Activated CD4-positive, alpha-beta T cell treated with anti-CD3 and anti-CD28 coated beads, Interleukin-2, Interleukin-4, amounts not matched to agents 100 ng/mL and 50 ng/mL, durations not matched to agents 16 hours and 8 hours (primary cell): ENCODE measurements around the gene TERB1.
A peak's percentile ranks its signal among the peaks of the same experiment; 100 is the strongest.
"Not testable (repeated sequence)": the region's sequence is repeated elsewhere in the genome, so short reads cannot be mapped to it uniquely, and the experiment has no call there.

ENCODE experiments used
- DNase-seq: peaks from one replicate; pipeline ENCODE4 v3.0.0-alpha.2; 2020; ENCODE audit warnings: low spot score

TERB1 gene

DNA sequence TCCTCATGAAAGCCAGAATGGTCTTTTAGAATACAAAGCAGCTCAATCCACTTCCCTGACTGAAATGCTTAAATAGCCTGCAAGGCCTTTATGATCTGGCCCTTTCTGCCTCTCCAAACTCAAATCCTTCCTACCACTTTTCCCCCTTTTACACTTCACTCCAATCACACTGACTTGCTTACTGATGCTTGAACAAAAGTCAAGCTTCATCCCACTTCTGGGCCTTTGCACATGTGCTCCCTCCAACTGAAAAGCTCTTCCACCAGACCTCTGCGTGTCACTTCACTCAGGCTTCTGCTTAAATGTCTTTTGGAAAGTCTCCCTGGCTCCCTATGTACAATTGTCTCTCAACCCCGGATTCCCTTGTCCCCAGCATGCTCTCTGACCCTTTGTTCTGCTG, 13.3 kb upstream of the TERB1 start:
- no peak for DNase-seq

DNA sequence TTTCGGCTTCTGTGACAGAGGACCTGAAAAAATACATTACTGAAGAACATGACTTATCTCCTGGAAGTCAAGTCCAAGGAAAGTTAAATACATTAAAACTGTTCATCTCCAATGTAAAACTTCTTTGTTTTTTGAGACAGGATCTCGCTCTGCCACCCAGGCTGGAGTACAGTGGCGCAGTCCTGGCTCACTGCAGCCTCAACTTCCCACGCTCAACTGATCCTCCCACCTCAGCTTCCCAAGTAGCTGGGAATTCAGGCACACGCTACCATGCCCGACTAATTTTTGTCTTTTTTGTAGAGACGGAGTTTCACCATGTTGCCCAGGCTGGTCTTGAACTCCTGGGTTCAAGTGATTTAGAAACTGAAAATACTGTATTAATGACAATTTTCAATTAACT, 9.7 kb upstream of the TERB1 start:
- no peak for DNase-seq

DNA sequence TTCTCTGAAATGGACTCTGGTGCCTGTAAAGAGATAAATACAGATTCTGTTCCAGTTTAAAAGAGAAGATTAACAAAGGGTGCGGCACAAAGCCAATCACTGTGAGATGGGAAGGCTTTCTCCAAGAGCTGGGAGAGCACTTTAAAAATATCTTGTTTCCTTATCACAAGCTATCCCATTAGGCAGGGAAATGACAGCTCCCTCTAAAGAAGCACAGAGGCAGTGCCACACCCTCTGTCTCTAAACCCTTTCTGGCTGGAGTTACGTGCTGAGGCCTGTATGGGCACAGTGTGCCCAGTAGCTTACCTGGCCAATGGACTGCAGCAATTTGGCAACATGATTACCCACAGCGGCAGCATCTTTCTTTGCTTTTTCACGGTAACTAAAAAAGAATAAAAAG, 9.0 kb upstream of the TERB1 start:
- no peak for DNase-seq

DNA sequence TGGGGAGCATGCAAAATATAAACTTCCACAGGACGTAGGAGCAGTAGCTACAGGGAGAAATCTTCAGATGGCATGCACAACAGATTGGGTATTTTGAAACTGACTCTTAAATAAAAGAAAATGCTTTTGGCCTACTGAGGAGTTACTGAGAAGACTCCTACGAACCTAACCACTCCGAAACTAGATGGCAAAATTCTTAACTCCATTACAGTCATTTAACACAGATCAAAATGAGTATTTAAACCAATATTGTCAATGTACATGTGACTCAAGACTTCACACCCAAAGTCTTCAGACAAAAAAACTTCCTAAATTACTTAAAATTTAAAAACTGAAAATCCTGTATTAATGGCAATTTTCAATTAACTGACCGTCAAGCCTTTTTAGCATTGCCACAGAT, 8.4 kb upstream of the TERB1 start:
- DNase-seq: no peak

DNA sequence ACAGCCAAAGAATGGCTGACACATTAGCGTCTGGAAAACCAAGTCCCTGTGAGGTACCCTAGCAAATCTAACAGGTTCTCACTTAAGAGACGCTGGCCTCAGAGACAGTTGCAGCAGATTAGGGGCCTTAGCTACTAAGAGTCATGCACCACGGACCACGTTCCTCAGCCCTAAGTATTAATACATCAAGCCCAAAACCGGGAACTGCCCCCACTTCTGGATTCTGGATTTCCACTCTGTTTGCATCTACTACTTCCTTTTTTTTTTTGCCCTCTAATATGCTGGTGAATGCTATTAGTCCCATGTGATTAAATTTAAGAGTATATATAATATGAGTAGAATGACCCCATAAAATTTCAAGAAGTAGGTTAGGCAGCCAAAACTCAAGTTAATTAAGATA, 775 bp upstream of the TERB1 start:
- DNase-seq: no peak

DNA sequence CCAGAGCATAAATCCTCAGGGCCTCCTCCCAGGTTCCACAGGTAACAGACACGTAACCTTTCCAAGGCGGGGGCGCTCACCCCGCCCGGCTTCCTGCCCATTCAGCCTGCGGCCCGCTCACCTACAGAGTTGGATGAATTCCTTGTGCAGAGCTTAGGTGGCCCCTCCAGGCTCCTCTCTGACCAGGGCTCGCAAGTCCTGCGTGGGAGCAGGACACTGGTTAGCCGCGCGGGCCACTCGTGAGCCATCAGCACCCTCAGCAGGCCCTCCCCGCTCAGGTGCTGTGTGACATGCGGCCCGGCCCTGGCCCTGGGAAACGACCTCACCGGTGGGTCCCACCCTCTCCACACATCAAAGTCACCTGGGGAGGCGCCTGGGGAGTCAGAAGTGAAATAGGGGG, 528 bp downstream of the TERB1 start:
- DNase-seq: no peak

DNA sequence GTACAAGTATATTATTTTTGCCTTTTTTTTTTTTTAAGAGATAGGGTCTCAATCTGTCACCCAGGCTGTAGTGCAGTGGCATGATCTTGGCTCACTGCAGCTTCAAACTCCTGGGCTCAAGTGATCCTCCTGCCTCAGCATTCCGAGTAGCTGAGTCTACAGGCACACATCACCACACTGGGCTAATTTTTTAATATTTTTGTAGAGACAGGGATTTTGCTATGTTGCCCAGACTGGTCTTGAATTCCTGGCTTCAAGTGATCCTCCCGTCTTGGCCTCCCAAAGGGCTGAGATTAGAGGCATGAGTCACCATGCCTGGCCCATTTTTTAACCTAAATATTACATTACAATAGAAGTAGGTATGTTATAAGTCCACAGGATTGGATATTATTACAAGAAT, 3.2 kb downstream of the TERB1 start:
- DNase-seq: no peak

DNA sequence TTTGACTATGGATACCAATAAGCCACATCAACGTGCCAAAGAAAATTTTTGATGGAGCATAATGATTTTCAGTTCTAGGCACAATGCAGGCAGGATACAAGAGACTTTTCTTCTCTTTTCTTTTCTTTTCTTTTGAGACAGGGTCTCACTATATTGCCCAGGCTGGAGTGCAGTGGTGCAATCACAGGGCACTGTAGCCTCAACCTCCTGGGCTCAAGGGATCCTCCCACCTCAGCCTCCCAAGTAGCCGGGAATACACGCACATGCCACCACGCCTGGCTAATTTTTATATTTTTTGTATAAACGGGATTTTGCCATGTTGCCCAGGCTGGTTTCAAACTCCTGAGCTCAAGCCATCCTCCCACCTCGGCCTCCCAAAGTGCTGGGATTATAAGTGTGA, 7.4 kb downstream of the TERB1 start:
- not testable (repeated sequence) for DNase-seq

DNA sequence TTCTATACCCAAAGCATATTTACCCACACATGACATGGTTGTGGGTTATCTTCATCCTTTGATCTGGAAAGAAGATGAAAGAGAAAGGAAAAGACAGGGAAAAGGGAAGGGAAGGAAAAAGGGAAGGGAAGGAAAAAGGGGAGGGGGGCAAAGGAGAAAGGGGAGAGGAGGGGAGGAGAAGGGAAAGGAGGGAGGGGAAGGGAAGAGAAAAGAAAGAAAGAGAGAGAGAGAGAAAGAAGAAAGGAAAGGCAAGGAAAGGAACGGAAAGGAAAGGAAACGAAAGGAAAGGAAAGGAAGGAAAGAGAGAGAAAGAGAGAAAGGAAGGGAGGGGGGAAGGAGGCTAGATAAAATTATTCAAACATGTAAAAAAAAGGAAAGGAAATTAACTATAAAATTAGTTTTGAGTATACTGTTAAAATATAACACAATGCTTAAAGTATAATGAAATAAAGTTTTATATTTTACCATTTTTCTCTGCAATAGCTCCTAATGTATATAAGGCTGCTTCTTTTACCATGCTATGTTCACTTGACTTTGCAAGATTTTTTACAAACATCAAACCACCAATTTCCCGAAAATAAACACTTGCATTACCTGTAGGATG, 11.2 kb downstream of the TERB1 start:
- DNase-seq: no peak

DNA sequence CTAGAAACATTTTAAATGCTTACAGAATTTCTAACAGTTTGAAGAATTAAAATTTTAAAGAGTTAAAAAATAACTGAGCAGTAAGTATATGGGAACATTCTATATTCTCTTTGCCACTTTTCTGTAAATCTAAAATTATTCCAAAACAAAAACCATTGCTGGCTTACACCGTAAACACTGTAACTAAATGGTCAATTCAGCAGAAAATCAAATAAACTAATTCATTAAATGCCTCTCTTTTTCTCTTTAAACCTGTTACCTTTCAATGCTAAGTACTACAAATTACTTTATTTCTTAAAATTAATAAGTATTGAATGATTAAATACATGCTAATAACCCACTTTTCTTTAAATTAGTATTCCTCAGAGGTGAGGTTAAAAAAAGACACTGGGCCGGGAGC, 14.0 kb downstream of the TERB1 start:
- DNase-seq: no peak

DNA sequence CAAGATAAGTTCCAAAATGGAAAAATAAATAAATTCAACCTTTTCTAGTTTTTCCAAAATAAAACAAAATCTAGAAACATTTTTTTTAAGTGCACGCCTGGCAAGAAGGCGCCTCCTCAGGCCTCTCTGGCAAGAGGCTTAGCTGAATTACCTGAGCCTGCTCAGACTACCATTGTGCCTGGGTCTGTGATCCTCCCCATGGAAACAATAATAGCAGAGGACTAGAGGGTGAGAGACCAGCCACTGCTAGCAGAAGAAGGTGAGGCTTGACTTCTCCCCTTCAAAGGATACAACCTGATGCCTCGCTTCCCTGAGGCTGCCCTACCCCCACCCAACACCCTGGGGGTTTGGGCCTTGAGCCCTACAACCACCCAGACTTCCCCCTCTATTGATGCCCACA, 14.8 kb downstream of the TERB1 start:
- DNase-seq: no peak

DNA sequence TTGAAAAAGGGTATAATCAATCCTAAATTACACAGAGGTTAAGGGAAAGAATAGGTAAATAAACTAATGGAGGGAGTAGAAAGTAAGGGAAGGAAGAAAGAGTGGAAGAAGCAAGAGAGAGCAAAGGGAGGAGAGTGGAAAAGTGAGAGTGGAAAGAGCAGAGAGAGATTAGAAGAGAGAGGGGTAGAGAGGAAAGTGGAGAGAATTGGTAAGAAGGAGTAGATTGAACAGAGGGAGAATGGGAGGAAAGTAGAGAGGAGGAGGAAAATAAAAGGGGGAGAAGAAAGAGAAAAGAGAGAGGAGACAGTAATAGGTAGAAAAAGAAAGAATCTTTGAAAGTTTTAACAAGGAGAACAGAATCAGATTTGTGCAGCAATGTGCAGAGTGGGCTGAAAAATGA, 24.9 kb downstream of the TERB1 start:
- DNase-seq: no peak

DNA sequence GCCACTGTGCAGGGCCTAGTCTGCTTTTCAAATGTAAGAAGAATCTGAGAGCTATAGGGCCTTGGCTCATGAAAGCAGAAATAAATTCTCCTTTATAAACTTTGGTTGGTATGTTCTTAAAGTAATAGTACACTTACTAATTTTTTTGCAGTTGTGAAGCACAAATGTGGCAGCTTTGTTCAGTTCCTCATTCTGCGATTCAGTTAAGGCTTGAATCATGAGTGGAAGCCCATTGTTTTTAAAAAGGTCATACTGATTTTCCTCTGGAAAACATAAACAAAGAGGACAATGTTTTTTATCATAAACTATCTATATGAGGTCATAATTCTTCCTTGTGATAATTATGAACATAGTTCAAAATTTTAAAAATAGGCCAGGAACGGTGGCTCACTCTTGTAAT, 26.4 kb downstream of the TERB1 start:
- DNase-seq: no peak

DNA sequence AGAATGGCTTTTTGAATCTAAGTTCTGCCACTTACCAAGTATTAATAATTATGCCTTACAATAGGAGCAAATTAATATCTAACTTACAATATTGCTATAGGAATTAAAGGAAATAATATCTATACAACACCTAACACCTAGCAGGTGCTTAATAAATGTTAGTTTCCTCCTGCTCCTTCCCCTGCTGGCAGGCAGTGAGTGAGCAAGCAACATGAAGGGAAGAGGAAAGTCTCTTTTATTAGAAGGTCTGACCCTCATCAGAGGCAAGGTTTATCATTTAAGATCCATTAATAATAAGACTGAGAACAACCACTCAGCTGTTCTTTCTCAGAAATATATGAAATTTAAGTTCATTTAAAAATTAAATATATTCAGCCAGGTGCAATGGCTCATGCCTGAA, 43.3 kb downstream of the TERB1 start:
- DNase-seq: no peak

DNA sequence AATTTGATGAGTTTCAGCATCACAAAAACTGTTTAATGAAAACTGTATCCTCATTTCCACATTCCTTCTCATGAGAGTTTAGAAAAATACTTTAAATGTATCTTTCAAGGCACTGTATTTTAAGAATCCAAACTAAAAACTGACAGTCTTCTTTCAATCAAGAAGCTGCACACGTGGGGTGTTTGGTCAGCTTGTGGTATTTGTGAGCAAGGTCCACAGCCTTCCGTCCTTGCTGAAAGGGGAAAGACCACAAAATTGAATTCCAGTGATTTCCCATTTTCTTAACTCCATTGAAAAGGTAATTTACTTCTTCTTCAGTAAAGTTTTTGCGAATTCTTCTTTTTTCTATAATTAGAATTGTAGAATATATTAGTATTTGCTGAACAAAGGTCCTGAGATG, 46.6 kb downstream of the TERB1 start:
- no peak for DNase-seq

DNA sequence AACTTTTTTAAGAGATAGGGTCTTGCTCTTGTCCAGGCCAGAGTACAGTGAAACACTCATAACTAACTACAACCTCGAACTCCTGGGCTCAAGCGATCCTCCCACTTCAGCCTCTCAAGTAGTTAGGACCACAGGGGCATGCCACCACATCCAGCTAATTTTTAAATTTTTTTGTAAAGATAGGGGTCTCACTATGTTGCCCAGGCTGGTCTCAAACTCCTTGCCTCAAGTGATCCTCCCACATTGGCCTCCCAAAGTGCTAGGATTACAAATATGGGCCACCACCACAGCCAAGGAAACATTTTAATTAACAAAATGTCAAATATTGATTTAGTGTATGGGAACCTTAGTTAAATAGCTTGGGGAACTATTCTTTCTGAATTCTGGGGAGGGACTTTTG, 47.2 kb downstream of the TERB1 start:
- DNase-seq: no peak

DNA sequence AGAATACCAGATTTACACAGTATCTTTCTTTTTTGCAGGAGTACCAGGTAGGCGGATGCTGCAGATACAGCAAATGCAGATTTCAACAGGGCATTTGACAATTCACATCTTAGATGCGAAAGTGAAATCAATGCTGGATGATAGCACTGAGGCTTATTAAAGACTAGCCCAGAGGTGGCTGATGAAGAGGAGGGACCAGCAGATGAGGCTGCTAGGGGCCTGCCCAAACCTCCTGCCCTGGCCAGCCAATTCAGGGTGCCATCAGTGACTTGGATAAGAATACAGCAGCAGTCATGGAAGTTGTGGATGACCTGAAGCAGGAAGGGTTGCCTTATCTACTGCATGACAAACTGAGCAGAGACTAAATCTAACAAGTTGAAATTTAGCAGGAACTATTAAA, 48.4 kb downstream of the TERB1 start:
- no peak for DNase-seq

DNA sequence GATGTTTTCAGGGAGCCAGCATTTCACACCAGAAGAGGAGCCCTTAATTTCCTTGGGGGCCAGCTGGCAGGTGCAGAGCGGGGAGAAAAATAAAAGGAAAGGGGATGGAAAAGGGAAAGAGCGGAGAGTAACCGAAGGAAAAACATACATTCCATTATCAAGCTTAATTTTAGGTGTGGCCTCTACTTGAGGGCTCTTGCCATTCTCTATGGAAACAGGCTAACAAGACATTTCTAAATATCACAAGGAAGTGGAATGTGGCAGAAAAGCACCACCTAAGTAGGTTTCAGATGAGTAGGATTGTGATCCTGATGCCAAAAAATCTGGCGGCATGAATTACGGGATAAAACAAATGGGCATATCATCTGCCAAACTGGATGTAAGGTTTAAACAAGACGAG, 49.0 kb downstream of the TERB1 start:
- no peak for DNase-seq

DNA sequence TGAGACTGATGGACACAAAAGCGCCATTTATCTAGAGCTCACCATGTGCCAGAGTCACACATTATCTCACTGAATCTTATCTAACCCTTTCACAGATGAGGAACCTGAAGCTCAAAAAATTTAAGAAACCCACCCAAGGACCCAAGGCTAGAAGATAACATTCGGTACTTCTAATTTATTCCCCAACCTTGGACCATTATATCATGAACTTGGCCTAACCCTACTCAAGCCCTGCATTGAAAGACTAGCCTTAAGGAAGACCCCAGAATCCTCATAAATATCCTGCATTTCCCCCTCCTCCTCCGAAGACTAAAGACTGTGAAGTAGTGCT, 49.4 kb downstream of the TERB1 start:
- no peak for DNase-seq

DNA sequence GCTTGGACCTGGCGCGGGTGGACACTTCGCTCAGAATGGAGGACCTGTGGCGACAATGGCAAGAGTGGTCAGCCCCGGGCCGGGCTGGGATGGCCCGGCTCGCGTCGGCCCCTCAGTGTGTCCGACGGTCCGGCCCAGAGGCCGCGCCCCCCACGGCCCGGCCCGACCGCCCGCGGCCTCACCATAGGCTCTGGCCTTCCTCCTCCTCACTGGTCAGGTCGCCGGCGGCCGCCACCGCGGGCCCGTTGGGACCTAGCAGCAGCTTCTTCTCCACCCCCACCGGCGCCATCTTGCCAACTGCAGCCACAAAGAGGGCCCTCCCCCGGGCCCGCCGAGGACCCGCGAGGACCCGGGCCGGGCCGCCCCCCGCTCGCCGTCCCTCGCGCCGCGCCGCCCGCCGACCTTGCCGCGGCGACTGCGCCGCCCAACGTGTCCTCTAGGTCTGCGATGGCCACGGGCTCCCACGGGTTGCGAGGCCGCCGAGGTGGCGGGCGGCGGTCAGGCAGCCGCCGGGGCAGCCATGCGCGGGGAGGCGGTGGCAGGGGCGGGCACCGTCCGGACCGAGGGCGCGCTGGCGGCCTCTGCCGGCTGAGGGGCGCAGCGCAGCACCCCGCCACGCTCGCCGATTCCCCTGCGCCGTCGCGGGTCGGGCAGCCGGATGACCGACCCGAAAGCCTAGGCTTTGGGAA, 49.9 kb downstream of the TERB1 start, which contains the start of gene DYNC1LI2:
Gene DYNC1LI2, minus strand, starts transcription at position 307 of the 689 bp plus-strand sequence. Its CDS starts 18 bp downstream, at position 289.
- peak; percentile 76 for DNase-seq

DNA sequence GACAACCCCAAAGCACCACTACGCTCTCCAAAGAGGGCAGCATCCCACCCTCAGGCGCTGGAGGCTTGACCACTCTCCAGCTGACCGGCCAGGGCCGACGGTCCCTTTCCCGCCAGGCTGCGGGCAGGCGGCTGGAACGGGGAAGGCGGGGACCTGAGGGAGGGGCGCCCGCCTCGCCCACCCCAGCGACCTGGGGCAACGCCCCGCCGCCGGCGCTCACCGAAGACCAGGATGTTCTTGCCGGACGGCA, 50.4 kb downstream of the TERB1 start:
- DNase-seq: no peak

DNA sequence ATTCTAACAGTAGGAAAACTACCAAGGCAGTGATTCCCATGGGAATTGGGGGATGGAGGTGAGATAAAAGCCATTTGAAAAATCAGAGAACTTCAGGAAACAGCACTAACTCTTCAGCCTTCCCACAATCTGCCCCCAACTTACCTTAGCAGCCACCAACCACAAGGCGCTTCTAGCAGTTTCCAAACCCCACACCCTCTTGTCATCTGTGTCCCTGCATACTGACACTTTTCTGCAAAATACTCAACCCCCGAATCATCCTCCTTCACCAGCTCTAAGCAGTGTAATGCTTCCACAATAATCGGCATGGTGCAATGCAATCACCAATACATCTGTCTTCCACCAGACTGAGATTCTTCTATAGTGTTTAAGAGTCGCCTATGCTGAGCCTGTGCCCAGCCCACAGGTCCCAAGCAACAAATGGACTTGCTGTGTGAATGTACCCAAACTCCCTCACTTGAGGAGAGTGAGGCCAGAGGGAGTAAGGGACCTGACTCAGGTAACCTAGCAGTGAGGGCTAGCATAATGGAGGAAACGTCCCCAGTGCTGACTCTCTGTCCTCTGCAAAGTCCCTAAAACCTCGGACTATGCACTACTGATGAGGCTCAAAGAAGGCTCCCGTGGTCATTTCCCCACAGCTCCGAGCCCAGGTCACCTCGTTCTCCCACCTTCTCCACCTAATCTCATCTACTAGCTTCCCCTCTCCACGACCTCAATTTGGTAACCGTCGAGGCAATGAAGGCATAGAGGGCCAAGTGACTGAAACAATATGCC, 50.9 kb downstream of the TERB1 start:
- DNase-seq: no peak

DNA sequence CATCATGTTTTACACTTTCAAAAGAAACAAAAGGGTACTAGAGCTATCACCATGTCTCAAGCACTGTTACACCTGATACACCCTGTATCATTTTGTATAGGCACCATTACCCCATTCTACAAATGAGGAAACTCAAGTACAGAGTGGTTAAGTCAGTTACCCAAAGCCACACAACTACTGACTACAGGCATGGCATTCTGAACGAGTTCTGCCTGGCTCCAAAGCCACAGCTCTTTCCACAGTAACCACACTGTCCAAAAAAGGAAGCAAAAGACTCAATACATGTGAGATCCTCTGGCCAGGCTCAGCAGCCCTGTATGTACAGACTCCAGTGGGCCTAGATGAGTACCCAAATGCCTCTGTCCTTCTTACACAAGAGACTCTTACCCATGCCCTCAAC, 54.7 kb downstream of the TERB1 start:
- DNase-seq: peak; percentile 87

DNA sequence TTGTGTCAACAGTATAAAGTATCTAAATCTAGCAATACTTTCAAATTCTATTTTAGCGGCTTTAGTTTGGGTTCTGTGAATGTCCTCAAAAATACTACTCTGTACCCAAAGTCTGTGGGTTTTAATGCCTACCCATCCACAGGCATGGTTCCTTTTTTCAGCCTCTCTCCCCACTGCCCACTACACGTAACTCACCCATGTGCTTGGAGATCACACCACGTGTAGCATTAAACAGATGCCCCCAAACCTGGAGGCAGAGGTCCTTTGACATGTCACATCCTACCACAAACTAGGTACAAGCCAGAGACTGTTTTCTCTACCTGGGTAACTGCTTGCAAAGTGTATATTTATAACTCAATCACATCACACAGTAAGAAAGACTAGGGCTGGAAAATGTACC, 55.3 kb downstream of the TERB1 start:
- DNase-seq: no peak
